ENCODE measurements around the gene MPEG1.

The MPEG1 gene

DNA sequence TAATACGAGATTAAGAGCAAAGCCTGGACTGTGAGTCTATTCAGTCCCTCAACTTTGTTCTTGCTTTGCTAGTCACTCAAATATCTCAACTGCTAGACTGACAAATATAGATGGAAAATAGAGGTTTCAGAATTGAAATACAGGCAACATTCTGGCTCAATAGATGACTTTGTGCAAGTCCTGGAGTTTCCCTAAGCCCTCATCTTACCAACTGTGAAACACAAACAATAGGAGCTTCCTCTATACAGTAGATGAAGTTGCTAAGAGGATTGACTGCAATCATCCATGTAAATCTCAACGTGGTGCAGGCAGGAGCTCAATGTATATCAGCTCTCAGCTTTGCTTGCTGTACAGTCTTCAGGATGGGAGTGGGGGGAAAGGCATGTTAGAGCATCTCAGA is 6.2 kb upstream of the MPEG1 start:
- DNase-seq = no peak

- no peak for DNase-seq
Measured at GRCh38 chr11:59218319-59218718, 5.6 kb upstream of the MPEG1 start.

GRCh38 chr11:59216641-59217564 is 4.2 kb upstream of the MPEG1 start:
- peak in 8 of 58 donors; percentile 13 to 50 (median 18) for DNase-seq

DNA sequence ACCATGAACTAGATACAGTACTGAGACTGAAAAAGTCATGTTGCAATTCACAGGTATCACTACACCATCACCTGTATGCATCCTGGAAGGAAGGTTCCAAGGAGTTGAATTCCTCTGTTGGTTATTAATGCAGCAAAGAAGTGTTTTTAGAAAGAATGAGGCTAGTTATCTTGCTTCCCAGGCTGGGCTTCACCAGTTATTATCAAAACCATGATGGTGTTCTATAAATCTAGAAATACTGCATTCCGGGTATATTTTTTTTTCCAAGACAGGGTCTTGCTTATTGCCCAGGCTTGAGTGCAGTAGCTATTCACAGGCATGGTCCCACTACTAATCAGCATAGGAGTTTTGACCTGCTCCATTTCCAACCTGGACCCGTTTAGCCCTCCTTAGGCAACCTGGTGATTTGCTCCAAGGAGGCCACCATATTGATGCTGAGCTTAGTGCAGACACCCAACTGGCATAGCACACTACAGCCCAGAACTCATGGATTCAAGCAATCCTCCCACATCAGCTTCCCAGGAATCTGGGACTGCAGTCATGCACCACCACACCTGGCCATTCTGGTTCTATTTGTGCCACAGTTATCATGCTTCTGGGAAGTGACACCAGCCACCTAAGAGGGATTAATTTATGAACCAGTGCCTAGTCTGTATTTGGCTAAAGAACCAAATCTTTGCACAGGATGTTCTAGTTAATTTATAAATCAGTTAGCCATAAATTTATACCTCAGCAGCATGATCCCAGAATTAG is 1.6 kb upstream of the MPEG1 start:
- no peak for DNase-seq

- DNase-seq = no peak
Measured at GRCh38 chr11:59212222-59212621, 505 bp downstream of the MPEG1 start.

DNA sequence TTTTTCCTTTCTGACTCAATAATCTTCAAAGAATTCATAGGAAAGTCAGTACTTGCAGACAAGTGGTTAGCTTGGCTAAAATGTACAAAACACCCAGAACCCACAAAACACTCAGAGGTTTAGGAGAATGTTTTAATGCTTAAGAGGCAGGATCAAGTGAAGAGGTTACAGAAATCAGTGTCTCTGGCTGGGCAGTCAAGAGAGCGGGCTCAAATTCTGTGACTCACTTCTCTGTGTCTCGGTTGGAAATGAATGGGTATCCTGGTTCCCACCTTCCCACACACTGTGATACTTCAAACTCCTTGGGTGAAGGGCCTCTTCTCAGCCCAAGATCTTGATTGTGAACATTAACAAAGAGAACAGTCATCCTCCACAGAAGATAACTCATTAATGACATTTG is 3.8 kb downstream of the MPEG1 start:
- no peak for DNase-seq

GRCh38 chr11:59207988-59208451 is 4.7 kb downstream of the MPEG1 start:
- peak in 20 of 58 donors; percentile 10 to 57 (median 24) for DNase-seq

DNA sequence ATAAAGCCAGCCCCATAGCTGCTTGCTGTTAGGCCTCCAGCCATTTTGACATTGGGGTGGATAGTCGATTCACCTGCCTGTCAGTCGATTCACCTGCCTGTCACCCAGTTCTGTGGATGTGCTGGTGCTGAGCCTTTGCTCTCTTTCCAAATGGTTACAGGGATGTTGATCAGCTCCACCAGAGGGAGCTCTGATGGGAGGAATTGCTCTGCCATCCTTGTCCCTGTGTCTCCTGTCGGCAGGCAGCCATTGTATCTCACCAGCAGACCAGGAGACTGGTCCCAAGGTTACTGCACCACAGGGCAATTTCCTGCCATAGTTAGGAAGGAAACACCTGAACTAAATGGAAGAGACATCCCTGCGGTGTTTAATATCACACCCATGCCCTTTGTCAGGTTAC is 6.1 kb downstream of the MPEG1 start:
- DNase-seq = peak in 25 of 58 donors; percentile 10 to 52 (median 25)

DNA sequence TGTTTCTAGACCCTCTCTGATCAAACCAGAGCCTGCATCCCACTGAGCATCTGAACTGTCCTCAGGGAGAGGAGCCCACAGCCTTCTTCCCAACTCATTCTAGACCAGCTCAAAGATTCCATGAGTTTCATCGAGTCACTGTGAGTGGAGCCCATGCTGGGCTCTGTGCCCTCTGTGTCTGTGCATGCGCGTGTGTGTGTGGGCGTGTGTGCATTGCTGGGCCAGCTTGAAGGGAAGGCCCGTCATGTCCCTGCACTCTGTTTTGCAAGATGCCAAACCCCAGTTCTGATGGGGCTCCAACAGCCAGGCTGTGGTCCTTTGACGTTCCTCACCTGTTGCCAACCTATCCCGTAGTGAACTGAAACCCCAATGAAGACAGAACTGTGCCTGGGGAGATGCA is 7.1 kb downstream of the MPEG1 start:
- DNase-seq = no peak

GRCh38 chr11:59204746-59205145 is 8.0 kb downstream of the MPEG1 start:
- DNase-seq = no peak

GRCh38 chr11:59201353-59201752 is 11.4 kb downstream of the MPEG1 start:
- no peak for DNase-seq

- no peak for DNase-seq
Measured at GRCh38 chr11:59200423-59200746, 12.3 kb downstream of the MPEG1 start.

DNA sequence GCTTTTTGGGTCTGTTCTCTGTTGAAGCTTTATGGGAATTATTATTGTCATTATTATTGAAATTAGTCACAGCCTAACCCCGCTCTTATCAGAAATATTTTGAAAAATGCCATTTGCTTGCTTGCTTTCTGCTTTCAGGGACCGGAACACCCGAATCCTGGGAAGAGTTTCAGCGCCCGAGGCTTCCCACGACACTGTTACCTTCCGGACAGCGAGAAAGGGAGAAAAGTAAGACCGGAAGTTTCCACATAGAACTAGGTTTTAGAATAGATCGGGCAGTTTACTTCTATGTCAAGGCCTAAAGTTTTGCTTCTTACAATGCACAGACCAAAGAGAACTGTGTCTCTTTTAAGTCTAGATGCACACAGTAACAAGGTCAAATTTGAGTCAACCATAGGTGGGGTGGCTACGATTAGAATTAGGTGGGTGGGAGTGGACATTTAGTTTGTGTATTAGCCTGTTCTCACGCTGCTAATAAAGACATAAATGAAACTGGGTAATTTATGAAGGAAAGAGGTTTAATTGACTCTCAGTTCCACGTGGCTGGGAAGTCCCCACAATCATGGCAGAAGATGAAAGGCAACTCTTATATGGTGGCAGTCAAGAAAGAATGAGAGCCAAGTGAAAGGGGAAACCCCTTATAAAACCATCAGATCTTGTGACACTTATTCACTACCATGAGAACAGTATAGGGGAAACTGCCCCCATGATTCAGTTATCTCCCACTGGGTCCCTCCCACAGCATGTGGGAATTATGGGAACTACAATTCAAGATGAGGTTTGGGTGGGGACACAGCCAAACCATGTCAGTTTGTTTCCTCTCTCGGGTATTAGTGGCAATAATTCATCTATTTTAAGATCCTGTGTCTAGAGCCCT is 12.9 kb downstream of the MPEG1 start:
- no peak for DNase-seq

DNA sequence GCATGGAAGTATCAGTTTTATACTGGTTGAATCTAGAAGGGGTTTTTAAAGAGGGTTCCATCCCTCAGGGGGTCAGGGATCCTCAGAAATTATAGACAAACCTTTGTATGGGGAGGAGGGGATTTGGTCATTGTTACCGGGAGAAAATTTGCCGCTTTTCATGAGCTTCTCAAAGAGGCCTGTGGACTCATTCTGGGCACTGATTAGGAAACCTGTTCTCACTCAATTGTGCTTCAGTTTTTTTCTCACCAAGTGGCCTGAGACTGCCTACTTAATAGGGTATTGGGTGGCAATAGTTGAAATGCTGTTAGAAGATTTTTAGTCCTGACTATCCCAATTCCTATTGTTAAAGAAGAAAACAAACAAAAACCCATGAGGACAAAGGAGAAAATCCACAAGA is 14.0 kb downstream of the MPEG1 start:
- no peak for DNase-seq

GRCh38 chr11:59197991-59198390 is 14.7 kb downstream of the MPEG1 start:
- peak in 55 of 58 donors; percentile 19 to 87 (median 66) for DNase-seq

DNA sequence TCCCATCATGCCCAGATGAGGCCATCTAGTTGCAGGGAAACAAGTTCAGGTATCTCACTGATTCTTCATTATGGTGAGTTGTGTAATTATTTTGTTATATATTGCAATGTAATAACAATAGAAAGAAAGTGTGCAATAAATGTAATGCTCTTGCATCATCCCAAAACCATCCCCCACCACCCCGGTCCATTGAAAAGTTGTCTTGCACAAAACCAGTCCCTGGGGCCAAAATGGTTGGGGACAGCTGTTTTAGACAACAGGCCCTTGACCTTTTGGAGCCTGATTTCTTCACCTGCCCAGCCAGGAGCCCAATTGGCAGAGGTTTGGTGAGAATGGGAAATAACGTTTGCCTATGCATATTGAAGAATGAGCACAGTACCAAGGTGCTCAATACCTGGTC is 15.9 kb downstream of the MPEG1 start:
- no peak for DNase-seq

DNA sequence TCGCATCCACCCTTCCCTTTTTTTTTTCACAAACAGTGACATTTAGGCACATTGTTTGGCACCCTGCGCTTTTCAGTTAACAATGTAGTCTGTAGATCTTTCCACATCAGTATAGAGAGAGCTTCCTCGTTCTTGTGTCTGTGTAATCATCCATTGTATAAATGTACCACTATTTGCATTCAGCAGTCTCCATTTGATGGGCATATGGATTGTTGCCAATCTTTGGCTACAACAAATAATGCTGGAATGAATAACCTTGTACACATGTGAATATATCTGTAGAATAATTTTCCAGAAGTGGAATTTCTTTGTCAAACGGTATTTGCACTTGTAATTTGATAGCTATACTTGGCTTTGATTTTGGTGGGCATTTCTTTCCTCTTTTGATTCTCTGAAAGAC is 17.1 kb downstream of the MPEG1 start:
- DNase-seq = no peak

- DNase-seq = peak in 7 of 58 donors; percentile 11 to 50 (median 14)
Measured at GRCh38 chr11:59193587-59194130, 19.1 kb downstream of the MPEG1 start.

DNA sequence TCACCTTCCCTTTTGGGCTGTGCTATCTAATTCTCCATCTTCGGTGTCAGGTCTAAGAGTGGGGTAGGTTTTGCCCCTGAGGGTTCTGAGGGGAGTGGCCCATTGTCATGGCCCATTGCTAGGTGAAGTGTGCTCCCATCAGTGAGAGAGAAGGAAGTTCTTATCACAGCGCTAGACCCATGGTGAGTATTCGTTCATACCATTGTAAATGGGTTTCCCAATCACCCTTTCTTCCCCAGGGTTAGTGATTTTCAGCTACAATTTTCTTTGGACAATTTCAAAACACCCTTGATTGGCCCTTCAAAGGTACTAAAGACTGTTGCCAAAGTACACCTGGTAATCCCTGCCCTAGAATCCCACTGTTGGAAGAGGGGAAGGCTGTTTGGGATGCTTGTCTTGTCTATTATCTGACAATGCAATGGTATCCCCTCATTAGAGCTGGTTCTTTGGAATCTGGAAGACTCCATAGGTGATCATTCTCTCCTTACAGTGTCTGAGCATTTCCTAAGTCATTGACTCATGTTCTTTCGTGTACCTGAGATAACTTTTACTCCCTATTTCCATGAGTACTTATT is 20.2 kb downstream of the MPEG1 start:
- no peak for DNase-seq

DNA sequence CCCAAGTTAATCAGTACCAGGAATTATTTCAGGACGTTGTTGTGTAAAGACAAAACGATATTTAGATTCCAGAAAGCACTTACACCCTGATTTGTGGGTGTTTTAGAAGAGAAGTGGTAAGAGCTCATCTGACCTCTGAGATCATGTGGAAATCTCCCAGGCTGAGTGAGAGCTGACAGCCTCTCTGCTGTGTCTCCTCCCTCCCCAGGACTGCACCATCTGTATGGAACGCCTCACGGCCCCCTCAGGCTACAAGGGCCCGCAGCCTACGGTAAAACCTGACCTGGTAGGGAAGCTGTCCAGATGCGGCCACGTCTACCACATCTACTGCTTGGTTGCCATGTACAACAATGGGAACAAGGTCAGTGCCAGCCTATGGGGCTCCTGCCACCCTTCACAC is 20.8 kb downstream of the MPEG1 start:
- DNase-seq = no peak

DNA sequence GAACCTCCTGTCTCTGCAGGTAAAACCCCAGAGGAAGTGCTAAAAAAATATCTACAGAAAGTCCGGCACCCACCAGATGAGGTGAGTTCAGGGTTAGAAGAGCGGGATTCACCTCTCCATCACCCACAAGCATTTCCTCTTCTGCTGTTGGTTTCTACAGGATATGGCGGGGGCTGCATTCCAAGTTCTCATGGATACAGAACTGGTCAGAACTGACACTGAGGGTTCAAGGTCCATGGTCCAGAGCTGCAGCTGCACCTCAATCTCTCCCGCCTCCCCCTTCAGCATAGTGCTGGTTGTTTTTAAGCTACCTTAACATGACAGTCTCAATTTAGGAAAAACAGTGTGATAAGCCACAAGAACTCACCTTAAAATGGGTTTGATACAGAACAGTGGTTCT is 21.6 kb downstream of the MPEG1 start:
- DNase-seq = no peak

All from anterior cingulate cortex (tissue), 58 donors.